Effector CD8-positive, alpha-beta T cell (primary cell): ENCODE measurements around the gene ANKRD40CL.

ENCODE experiments used
- DNase-seq: peaks from one replicate; lab custom pipeline; 2025; lab: John Stamatoyannopoulos, UW

The ANKRD40CL gene

DNA sequence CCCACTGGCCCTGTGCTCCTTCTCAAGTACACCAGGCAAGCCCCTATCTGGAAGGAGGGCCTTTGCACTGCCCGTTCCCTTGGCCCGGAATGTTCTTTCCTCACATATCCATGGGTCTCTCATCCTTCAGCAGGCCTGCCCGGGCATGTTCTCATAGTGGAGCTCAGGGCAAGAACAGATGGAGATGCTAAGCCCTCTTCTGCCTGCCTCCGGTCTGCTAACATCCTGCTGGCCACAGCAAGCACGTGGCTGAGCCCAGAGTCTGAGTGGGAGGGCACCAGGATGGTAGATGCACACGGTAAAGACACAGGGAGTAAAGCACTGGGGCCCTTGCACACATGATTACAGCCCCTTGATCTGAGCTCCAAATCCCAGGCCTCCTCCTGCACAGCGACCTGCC, 19.8 kb upstream of the ANKRD40CL start:
- DNase-seq, result no peak

GRCh38 chr17:50785946-50786570, 18.7 kb upstream of the ANKRD40CL start:
- DNase-seq, result no peak

GRCh38 chr17:50785126-50785525, 17.8 kb upstream of the ANKRD40CL start:
- no peak for DNase-seq

DNA sequence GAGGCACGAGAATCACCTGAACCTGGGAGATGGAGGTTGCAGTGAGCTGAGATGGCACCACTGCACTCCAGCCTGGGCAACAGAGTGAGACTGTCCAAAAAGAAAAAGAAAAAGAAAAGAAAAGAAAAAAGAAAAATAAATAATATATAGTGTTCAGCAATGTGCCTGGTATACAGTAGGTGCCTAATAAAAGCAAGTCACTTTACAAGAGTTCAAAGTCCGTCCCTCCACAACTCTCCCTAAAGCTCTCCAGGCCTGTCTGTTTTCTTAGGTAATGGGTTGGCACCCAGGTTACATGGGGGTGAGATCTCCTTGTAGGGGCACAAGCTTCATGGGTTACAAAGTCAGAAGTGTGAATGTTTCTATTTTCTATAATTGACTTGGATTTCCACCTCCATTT, 16.6 kb upstream of the ANKRD40CL start:
- DNase-seq, result no peak

- peak; percentile 66 for DNase-seq
These were observed 15.9 kb upstream of the ANKRD40CL start for GRCh38 chr17:50783193-50783660.

GRCh38 chr17:50781167-50781566, 13.8 kb upstream of the ANKRD40CL start:
- DNase-seq, result no peak

DNA sequence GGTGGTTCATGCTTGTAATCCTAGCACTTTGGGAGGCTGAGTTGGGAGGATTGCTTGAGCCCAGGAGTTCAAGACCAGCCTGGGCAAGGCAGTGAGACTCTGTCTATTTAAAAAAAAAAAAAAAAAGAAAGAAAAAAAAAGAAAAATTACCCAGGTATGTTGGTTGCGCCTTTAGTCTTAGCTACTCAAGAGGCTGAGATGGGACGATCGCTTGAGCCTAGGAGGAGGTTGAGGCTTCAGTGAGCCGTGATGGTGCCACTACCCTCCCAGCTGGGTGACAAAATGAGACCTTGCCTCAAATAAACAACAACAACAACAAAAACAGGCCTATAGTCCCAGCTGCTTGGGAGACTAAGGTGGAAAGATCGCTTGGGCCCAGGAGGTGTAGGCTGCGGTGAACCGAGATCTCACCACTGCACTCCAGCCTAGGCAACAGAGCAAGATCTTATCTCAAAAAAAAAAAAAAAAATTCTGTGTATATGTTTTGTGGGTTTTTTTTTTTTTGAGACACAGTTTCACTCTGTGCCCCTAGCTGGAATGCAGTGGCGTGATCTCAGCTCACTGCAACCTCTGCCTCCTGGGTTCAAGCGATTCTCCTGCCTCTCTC, 12.5 kb upstream of the ANKRD40CL start:
- peak; percentile 17 for DNase-seq

GRCh38 chr17:50778988-50779387, 11.7 kb upstream of the ANKRD40CL start:
- no peak for DNase-seq

DNA sequence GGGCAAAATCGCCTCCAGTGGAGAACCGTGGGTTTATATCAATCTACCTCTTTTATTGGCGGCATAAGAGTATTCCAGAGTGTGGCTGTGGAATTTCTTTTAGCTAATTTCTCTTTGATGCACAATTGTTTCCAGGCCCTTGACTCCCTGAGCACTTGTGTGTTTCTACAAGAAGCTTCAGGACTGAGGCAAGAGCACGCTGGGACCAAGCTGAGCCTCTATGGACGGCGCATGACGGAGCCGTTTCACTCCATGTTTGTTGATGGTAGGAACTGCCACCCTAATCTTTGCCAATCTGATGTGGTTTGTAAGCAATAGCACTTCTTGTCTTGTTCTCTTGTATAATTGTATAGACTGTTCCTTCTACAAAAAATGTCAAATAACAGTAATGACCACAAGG, 11.2 kb upstream of the ANKRD40CL start:
- DNase-seq, result no peak

DNA sequence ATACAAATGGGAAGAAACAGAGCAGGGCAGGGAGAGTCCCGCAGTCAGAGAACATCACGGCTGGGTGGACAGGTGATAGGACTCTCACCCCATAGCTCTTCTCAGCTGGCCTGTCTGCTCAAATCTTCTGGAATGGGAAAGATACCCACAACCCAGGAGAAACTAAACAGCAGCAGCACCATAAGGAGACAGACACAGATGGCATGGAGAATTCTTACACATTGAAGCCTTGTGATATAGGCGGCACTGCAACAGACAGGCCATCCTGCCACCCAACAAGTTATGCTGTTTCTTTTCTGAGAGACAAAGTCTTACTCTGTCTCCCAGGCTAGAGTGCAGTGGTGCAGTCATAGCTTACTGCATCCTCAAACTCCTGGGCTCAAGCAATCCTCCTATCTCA, 8.6 kb upstream of the ANKRD40CL start:
- DNase-seq, result no peak

- no peak for DNase-seq
These were observed 7.0 kb upstream of the ANKRD40CL start for GRCh38 chr17:50774225-50774803.

DNA sequence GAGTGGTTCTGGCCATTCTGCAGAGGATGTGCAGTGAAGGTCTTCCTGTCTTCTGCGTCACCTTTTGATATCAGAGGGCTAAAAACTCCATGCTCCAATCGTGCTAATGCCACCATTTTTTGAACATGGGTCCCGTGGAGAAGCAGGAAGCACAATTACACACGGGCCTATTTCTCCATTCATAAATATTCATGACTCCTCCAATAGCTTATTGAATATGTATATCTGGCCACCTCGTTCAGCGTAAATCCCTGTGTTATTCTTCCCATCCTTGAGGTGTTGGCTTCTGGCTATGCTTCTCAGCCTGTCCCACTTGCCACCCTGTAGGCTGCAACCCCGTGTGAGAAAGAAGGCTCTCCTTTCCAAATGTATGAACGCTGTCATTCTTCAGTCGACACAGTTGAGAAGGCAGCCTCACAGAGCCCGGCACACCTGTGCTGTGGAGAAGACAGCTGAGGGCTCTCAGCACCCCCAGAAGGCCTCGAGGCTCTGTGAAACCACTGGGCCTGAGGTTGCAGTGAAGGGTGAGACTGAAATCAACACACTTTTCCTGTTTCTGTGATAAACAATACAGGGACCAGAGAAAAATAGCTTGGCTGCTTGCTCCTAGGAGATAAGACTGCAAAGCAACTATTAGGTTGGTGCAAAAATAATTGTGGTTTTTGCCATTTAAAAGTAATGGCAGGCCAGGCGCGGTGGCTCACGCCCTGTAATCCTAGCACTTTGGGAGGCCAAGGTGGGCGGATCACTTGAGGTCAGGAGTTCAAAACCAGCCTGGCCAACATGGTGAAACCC, 4.9 kb upstream of the ANKRD40CL start:
- no peak for DNase-seq

- DNase-seq, result no peak
These were observed 3.0 kb upstream of the ANKRD40CL start for GRCh38 chr17:50770346-50770745.

GRCh38 chr17:50769884-50770283, 2.6 kb upstream of the ANKRD40CL start:
- no peak for DNase-seq

- no peak for DNase-seq
These were observed 1.0 kb upstream of the ANKRD40CL start for GRCh38 chr17:50768346-50768761.

DNA sequence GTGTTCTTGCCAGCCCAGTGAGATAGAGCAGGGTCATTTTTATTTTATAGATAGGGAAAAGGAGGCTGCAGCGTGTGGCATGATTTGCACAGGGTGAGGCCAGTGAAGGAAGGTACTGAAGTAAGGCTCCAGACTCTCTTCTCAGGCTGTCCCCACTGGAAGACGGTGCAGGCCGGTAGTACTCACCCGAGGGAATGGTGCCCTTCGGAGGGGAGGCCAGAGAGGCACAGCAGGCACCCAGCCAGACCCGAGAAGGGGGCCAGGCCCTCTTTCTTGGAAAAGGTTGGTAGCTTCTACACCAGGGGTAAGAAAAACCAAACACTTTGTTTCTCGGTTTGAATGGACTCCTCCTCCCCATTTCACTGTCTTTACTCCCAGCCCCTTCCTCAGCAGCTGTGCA, 288 bp downstream of the ANKRD40CL start:
- DNase-seq, result no peak

DNA sequence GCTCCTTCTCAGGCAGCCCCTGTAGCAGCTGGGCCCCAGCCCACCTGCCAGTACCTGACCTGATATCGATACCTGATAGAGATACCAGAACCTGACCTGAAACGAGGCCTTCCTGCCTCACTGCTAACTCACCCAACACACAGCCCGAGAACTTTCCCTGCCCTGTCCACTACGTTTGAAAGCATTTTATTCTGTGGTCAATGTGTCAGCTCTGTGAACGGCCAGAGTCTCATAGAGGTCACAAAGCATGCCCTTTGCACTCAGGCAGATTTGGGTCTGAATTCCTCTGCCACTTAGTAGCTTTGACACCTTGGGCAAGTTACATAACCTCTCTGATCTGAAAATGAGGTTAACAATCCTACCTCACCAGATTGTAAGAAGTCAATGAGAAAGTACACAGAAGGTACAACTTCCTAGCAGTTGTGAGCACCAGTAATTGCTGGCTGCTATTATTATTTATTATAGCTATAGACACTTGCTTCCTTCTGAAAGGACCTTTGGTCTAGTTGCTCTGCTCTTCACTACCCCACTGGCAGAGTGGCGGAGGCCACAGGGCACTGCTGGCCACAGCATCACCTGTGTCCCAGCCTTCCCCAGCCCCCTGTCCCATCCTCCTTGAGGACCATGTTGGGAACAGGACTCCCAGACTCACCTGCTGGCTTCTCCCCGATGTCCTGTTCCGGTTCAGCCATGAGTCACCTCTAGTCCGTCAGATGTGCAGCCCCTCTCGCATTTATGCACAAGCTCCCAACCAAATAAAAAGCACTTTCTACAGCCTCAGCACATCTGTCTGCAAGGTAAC, 895 bp downstream of the ANKRD40CL start:
- DNase-seq, result no peak

DNA sequence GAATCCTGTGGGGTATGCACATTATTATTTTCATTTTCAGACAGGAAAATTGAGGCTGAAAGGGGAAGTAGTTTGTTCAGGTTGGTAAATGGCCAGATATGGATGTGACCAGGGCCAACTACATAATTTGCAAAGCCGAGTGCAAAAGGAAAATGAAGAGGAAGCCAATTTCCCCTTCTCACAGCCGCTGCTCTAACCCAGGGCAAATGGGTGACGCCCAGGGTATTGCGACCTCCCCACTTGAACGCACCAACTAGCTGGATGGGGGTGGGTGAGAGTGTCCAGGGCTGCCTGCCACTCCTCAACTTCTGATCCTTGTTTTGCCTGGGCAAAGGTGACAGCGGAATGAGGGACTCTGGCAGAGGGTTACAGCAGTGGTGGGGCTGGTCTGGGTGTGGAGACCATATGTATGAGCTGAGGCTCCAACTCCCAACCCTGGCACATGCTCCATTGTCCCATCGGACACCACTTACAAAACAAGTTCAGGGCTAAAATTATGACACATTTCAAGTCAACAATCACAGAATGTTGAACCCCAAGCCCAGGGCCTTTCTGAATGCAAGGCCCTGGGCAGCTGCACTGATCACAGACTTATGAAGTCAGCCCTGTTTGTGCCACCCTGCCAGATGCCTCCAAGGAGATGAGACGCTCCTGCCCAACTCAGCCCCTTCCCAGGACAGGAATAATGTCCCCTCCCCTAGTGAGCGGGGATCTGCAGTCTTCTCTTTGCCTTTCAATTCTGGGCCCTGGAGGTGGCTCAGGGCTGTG, 1.7 kb downstream of the ANKRD40CL start:
- DNase-seq, result no peak

DNA sequence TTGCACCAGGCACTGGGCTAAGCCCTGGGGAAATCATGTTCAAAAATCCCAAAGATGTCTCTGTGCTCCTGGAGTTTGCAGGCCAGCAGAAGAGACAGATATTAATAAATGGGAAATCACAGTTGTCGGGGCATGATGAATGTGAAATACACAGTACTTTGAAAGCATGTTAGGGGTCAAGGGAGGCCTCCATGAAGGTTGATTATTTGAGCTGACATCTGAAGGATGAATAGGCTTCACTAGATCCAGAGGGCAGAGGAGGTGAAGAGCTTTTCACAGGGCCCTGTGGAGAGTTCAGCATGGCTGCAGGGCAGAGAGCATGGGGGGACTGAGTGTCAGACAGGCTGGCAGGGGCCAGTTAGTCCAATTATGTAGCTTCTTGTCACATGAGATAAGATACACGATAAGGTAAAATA, 2.6 kb downstream of the ANKRD40CL start:
- no peak for DNase-seq

GRCh38 chr17:50763716-50764475, 3.4 kb downstream of the ANKRD40CL start:
- DNase-seq, result no peak
